ENCODE measurements around the gene DEFB132.

Gene DEFB132

GRCh38 chr20:297925-298775, 40.6 kb downstream of the DEFB132 start:
- no peak for DNase-seq (ENCODE audit: low read depth)

DNA sequence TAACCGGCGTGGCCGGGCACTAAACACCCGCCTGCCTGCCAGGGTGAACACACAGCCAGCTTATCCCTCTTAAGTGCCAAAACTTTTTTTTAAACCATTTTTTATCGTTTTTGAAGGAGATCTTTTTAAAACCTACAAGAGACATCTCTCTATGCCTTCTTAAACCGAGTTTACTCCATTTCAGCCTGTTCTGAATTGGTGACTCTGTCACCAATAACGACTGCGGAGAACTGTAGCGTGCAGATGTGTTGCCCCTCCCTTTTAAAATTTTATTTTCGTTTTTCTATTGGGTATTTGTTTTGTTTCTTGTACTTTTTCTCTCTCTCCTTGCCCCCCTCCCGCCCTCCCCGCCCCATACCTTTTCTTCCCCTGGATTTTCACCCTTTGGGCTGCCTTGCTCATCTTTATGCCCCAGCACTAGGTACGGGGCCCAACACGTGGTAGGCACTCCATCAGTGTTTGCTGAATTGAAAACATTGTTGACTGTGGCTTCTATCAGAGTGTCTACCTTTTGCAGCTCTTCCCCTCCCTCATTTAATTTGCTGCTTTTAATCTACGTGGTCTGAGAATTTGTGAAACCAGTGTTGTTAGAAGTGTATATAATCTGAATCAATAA, 41.4 kb downstream of the DEFB132 start:
- DNase-seq (ENCODE audit: low read depth) = no peak

- DNase-seq (ENCODE audit: low read depth) = no peak
Observed at GRCh38 chr20:300345-300990, 42.9 kb downstream of the DEFB132 start.

GRCh38 chr20:301886-302848, 44.6 kb downstream of the DEFB132 start:
- DNase-seq (ENCODE audit: low read depth) = no peak

- DNase-seq (ENCODE audit: low read depth) = no peak
Observed at GRCh38 chr20:305745-306144, 48.2 kb downstream of the DEFB132 start.

DNA sequence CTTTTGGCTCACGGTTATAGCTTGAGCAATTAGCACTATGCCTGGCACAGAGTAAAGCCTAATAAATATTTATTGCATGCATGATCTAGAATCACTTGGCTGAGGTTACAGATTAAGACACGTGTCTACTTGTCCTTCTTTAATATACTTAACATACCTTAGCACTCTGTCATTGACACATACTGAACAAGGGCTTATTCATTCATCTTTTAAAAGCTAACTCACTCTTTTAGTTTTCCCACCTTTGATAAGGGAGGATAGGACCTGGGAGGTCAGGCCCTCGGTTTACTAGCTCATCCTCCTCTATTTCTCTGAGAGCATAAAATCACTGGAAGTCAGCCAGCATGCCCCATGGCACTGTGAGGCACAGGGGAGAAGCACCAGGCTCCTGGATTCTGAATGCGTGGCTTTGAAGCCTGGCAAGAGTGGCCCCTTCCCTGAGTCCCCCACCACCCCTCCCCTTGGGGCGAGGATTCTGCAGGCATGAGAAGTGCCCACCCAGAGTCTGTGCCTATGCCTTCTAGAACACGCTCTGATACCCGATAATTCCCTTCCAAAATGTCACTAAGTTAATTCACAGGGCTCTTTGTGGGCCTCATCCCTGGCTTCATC, 51.0 kb downstream of the DEFB132 start:
- no peak for DNase-seq (ENCODE audit: low read depth)

GRCh38 chr20:309306-309840, 51.8 kb downstream of the DEFB132 start:
- DNase-seq (ENCODE audit: low read depth) = no peak

- peak; percentile 55 for DNase-seq (ENCODE audit: low read depth)
Observed at GRCh38 chr20:309841-310644, 52.5 kb downstream of the DEFB132 start.

DNA sequence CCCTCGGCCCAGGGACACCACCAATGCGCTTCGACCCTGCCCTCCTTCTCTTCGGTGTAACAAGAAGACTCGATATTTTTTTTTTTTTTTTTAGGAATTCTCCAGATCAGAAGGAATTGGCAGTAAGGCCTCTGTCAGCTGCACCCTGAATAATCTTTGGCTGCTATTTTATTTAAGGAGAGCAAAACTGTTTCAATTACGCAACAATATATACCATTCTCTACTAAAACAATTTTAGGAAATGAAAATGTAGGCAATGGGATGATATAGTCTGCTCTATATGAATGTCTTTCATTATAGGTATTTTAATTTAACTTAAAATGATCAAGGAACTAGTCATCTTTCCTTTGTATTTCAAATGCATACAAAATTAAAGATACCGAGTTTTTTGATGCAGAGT, 53.1 kb downstream of the DEFB132 start:
- no peak for DNase-seq (ENCODE audit: low read depth)
